GM21786 (cell line): ENCODE results near the gene DNAI4.
"Not testable (repeated sequence)": the region's sequence is repeated elsewhere in the genome, so short reads cannot be mapped to it uniquely, and the experiment has no call there.

Experiments used
- ATAC-seq: cut with Tn5 transposase; IDR thresholded peaks from one replicate; pipeline ENCODE4 v1.9.1; 2021; ENCODE audit not compliant: unreplicated experiment

Gene DNAI4

GRCh38 chr1:66929999-66930822 is 5.6 kb upstream of the DNAI4 start:
- ATAC-seq = peak; percentile 57

DNA sequence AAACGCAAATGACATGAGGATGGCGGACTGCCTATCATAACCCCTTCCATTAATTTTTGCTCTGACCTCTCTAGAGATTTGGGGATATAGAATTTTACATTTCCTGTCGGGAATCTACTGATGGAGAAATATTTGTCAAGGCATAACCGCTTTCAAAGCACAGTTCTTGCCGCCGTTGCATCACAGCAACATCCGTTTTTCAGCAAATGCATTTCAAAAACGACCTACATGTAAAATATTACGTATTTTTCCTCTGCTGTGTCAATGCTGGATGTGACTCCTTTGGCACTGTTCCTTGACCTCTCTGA is 5.0 kb upstream of the DNAI4 start:
- ATAC-seq = no peak

DNA sequence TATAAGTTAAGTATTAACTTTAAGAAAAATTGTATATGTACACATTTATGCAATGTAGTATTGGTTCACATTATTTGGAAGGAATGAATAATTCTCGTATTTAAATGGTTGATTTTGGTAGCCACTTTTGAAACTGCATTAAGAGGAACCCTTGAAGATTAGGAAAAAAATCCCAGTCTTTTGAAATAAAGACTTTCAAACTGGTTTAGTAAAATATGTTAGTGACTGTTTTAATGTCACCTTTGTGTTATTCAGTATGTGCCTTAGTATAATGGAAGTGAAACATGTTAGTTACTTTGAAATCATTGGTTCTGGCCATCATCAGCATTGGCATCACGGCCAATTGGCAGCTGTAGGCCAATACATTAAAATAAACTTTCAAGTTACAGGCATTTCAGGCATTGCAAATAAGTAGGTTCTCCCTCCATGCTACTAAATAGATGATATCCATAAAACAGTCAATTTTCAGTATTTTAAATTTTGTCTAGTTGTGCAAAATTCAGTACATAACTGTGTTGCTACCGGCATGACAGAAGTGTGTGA is 4.6 kb upstream of the DNAI4 start:
- ATAC-seq = no peak

GRCh38 chr1:66927528-66927927 is 2.9 kb upstream of the DNAI4 start:
- no peak for ATAC-seq

- no peak for ATAC-seq
These were observed 1.3 kb upstream of the DNAI4 start for GRCh38 chr1:66925944-66926343.

DNA sequence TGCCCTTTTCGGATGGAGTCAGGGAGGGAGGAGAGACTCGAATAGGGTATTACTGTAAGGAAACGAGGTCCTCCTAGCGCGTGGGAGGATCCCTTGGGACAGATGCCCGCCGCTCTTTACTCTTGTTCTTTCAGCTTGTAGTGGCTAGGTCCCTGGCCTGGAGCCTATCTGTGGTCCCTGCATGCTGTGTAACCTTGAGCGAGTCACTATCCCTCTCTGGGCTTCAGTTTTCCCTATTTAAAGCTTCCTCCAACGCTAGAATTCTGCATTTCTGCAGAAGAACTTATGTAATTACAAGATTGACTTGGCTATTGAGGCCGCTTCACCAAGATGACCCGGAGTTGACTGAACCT is 878 bp upstream of the DNAI4 start:
- peak; percentile 4 for ATAC-seq

DNA sequence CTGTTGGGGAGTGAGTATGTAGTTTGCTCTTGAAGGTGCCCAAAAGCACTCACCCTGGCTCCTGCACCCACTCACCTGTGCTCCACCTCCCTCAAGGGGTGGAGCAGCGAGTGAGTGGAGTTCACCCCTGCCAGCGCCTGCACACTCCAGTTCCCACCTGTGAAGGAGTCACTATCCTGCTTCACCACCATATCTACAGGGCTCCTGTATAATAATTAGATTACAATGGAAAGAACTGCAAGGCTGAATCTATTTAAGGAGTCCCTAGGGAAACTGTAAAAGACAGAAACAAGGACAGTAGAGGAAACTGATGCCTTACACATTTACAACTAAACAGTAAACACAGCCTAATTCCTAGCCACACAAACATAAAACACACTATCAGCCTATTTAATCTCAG is 4.1 kb downstream of the DNAI4 start:
- no peak for ATAC-seq

DNA sequence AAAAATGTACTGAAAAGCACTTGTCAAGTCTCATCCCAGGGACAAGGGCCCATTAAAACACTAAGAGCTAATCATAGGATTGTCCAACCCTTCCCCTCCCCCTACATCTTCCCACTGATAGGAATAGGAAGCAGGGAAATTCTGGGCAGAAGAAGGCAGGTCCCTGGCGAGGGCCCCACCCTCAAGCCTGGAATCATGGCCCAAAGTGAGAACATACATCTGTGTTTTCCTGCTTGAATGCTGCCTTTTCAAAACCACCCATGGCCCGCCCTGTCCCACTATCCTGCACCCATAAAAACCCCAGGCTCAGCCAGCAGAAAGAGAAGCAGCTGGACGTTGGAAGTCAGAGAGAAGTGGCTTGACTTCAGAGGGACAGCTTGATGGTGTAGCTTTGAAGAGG is 4.8 kb downstream of the DNAI4 start:
- no peak for ATAC-seq

GRCh38 chr1:66919063-66919462 is 5.6 kb downstream of the DNAI4 start:
- ATAC-seq = no peak

DNA sequence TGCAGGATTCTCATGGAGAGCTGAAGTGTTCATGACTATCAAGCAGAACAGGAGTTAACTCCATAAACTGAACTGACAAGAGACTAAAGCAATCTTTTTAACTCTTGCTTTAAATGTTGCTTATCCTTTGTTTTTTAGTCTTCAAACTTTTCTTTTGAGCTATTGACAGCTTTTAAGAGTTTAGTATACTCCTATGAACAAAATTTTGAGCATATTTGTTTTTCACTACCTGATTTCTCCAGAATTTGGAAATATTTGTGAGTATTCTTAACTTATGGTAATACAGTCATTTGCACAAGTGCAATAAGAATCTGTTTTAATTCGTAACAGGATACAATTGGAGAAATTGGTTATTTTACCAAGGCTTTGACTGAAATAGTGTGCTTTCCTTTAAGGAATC is 7.2 kb downstream of the DNAI4 start:
- no peak for ATAC-seq

DNA sequence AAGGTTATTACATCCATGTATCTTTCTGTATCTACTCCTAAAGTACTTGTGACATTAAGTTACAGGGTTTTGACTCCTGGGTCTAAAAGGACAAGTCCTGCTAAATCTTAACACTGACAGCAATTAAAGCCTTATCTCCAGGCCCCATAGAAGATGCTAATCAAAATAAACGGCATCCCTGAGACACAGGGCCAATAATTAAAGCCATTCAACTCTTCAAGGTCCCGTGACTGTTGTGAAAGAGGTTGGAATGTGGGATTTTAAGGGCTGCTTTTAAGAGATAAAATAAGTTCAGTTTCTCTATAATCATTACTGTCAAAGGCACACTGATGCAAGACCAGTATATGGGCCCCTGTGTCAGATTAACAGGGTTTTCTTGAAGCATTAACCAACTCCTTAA is 8.3 kb downstream of the DNAI4 start:
- no peak for ATAC-seq

DNA sequence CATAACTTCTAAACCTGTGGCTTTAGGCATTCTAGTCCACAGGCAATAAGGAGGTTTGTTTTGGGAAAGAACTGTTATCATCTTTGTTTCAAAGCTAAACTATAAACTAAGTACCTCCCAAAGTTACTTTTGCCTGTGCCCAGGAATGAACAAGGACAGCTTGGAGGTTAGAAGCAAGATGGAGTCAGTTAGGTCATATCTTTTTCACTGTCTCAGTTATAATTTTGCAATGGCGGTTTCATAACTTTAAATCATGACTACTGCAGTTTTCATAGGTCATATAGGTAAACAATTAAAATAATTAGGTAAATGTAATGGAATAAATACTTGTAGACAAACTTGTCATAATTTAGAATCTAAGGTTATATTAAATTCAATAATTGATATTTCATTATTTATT is 9.5 kb downstream of the DNAI4 start:
- not testable (repeated sequence) for ATAC-seq

GRCh38 chr1:66893712-66894111 is 30.9 kb downstream of the DNAI4 start:
- no peak for ATAC-seq

GRCh38 chr1:66890621-66891020 is 34.0 kb downstream of the DNAI4 start:
- no peak for ATAC-seq

GRCh38 chr1:66889030-66889429 is 35.6 kb downstream of the DNAI4 start:
- ATAC-seq = no peak

GRCh38 chr1:66876664-66877063 is 48.0 kb downstream of the DNAI4 start:
- ATAC-seq = no peak

- ATAC-seq = no peak
These were observed 51.5 kb downstream of the DNAI4 start for GRCh38 chr1:66873111-66873510.

GRCh38 chr1:66872024-66872423 is 52.6 kb downstream of the DNAI4 start:
- not testable (repeated sequence) for ATAC-seq

GRCh38 chr1:66867501-66867900 is 57.2 kb downstream of the DNAI4 start:
- ATAC-seq = no peak

DNA sequence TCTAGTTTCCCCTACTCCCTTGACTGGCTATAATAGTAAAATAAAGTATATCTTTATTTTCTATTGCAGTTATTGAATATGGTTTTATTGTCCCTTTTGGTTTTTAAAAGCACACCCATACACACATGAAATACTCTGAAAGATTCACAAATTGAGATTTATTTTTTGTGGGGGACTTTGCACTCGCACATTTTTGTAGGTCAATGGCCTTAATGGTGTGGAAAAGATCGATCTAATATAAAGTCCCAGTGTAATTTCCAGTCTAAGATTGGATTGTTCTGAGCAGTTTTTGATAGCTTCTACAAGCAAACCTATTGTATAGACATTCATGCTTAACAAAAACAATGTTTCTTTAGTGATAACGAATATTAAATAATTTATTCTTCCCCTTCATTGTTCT is 64.1 kb downstream of the DNAI4 start:
- no peak for ATAC-seq

DNA sequence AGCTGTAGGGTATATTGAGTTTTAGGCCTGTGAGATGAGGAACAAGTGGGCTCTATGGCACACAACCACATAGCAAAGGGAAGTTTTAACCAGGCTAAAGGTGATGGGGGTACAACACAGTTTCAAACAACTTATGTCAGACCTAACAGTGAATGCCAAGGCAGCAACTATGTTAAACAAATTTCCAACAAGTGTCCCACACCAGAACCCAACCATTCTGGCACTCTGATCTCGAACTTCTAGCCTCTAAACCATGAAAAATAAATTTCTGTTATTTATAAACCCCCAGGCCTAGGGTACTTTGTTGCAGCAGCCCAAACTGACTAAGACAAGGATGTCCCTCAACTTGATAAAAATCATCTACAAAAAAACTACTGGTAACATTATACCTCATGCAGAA is 71.3 kb downstream of the DNAI4 start:
- ATAC-seq = no peak

DNA sequence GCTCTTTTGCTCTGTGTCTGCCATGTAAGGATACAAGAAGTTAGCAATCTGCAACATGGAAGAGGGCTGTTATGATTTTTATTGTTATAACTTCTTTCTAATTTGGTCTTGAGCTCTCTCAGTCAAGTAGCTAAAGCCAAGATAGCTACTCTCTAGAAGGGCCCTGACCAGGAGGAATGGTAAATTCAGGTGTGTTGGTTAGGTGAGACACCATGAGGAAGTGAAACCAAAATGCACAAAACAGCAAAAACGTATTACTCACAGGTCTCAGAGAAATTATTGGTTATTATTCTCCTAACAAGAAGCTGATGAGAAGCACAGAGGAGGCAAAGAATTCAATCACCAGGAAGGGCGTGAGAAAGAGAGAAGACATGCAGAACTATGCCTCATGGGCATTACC is 71.8 kb downstream of the DNAI4 start:
- ATAC-seq = no peak

DNA sequence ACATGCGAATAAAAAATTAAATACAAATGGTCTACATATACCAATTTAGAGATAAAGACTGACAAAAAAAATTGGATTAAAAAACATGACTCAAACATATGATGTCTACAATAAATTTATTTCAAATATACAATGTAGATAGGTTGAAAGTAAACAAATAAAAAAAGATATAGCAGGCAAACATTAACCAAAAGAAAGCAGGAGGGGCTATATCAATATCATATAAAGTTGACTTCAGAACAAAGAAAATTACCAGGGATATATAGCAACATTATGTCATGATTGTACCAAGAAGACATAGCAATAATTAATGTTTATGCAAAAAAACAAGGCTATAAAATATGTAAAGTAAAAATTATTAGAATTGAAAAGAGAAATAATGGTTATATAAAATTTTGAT is 73.7 kb downstream of the DNAI4 start:
- ATAC-seq = no peak
